Stimulated activated CD8-positive, alpha-beta memory T cell treated with anti-CD3 and anti-CD28 coated beads, Interleukin-7, amount 100 ng/mL, for 24 hours (primary cell): ENCODE results near the gene RAP1GAP2.
A peak's percentile ranks its signal among the peaks of the same experiment; 100 is the strongest.
"Not testable (repeated sequence)": the region's sequence is repeated elsewhere in the genome, so short reads cannot be mapped to it uniquely, and the experiment has no call there.

Experiments
- DNase-seq: peaks from one replicate; pipeline ENCODE4 v3.0.0-alpha.2; 2020; ENCODE audit warnings: low read depth

Gene RAP1GAP2

GRCh38 chr17:2883544-2884213 lies 87.4 kb downstream of the RAP1GAP2 start:
- DNase-seq = no peak

GRCh38 chr17:2885733-2886132 lies 89.5 kb downstream of the RAP1GAP2 start:
- no peak for DNase-seq

- no peak for DNase-seq
Measured at GRCh38 chr17:2888326-2888725, 92.1 kb downstream of the RAP1GAP2 start.

- DNase-seq = no peak
Measured at GRCh38 chr17:2889256-2889655, 93.0 kb downstream of the RAP1GAP2 start.

- not testable (repeated sequence) for DNase-seq
Measured at GRCh38 chr17:2890778-2891177, 94.5 kb downstream of the RAP1GAP2 start.

- no peak for DNase-seq
Measured at GRCh38 chr17:2892305-2892971, 96.2 kb downstream of the RAP1GAP2 start.

- no peak for DNase-seq
Measured at GRCh38 chr17:2893422-2893914, 97.2 kb downstream of the RAP1GAP2 start.

GRCh38 chr17:2894782-2895181 lies 98.5 kb downstream of the RAP1GAP2 start:
- DNase-seq = no peak

- DNase-seq = no peak
Measured at GRCh38 chr17:2897605-2898004, 101.4 kb downstream of the RAP1GAP2 start.

GRCh38 chr17:2898255-2898926 lies 102.2 kb downstream of the RAP1GAP2 start:
- DNase-seq = no peak

- no peak for DNase-seq
Measured at GRCh38 chr17:2899906-2900305, 103.7 kb downstream of the RAP1GAP2 start.

- DNase-seq = no peak
Measured at GRCh38 chr17:2900842-2901241, 104.6 kb downstream of the RAP1GAP2 start.

- DNase-seq = no peak
Measured at GRCh38 chr17:2901582-2901981, 105.3 kb downstream of the RAP1GAP2 start.

GRCh38 chr17:2902546-2902945 lies 106.3 kb downstream of the RAP1GAP2 start:
- DNase-seq = no peak

GRCh38 chr17:2903193-2903974 lies 107.1 kb downstream of the RAP1GAP2 start:
- no peak for DNase-seq

GRCh38 chr17:2904135-2904534 lies 107.9 kb downstream of the RAP1GAP2 start:
- no peak for DNase-seq

GRCh38 chr17:2905269-2905668 lies 109.0 kb downstream of the RAP1GAP2 start:
- no peak for DNase-seq

GRCh38 chr17:2905696-2906501 lies 109.7 kb downstream of the RAP1GAP2 start:
- no peak for DNase-seq

GRCh38 chr17:2906901-2907300 lies 110.7 kb downstream of the RAP1GAP2 start:
- DNase-seq = peak; percentile 8

GRCh38 chr17:2909175-2909845 lies 113.1 kb downstream of the RAP1GAP2 start:
- DNase-seq = no peak

GRCh38 chr17:2909846-2910234 lies 113.6 kb downstream of the RAP1GAP2 start:
- DNase-seq = no peak
